GM18907 (cell line): ENCODE measurements around the gene SUPT7L.
"Not testable (repeated sequence)": the region's sequence is repeated elsewhere in the genome, so short reads cannot be mapped to it uniquely, and the experiment has no call there.

ENCODE experiments used
- ATAC-seq: cut with Tn5 transposase; IDR thresholded peaks from one replicate; pipeline ENCODE4 v1.9.1; 2021; ENCODE audit warnings: mild to moderate bottlenecking, moderate library complexity; ENCODE audit not compliant: unreplicated experiment

SUPT7L gene

DNA sequence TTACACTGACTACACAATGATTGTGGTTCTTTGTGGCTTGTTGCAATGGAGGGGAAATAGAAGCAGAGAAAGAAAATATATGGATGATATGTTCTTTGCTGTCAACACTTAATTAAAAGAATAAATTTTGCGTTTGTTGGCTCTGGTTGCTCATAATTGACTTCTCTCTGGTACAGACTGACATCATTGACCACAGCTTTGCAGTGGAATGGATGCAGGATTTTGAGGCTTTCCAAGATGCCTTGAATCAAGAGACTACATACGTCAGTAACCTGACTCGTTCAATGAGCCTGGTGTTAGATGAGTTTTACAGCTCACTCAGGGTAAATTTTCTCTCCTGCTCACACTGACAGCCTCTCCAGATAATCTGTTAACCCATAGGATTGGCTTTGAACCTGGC, 24.7 kb downstream of the SUPT7L start:
- no peak for ATAC-seq

DNA sequence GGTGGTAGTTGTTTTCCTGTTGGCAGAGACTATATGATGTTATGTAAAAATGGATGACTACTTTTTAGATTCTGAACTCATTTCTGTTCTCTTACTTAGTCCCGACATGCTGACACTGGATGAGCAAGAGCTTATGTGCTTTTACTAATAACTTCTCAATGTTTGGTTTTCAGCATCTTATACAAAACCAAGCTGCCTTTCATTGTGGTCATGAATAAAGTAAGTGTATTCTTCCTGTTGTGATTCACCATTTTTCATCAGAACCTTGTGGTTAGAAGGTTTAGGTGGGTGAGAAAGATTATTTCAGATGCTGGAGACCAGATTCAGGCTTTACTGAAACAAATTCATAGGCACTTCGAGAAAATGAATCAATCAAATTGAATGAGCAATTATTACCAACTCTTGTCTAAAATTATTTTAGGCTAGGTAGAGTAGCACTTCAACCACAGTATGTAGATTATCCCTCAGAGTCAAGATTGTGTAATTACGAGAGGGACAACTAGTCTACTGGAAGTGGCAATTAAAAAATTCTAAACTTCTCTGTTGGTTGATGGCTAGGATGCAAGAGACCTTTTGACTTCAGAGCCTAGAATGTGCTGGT, 25.3 kb downstream of the SUPT7L start:
- ATAC-seq = no peak

DNA sequence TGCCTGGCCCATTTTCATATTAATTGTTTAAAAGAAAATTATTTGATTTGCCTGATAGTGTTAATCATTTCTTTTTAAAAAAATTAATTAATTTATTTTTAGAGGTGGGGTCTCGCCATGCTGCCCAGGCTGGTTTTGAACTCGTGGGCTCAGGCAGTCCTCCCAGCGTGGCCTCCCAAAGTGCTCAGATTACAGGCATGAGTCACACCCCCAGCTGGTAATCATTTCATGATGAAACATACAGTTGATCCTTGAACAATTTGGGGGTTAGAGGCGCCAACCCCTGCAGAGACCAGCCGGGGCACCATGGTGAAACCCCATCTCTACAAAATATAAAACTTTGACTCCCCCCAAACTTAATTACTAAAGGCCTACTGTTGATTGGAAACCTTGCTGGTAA, 26.6 kb downstream of the SUPT7L start:
- ATAC-seq = no peak

DNA sequence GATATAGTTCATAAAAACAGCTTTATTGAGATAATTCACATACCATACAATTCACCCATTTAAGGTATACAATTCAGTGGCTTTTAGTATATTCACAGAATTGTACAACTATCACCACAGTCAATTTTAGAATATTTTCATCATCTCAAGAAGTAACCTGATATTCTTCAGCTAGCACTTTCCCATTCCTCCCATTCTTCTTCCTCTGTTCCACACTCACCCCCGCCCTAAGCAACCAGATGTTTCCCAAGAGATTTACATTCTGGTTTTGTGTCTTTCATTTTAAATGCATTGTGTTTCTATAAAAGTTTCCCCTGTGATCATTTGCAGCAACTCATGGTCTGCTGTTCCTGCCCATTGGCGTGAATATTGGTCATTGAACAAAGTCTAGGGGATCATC, 29.1 kb downstream of the SUPT7L start:
- no peak for ATAC-seq

DNA sequence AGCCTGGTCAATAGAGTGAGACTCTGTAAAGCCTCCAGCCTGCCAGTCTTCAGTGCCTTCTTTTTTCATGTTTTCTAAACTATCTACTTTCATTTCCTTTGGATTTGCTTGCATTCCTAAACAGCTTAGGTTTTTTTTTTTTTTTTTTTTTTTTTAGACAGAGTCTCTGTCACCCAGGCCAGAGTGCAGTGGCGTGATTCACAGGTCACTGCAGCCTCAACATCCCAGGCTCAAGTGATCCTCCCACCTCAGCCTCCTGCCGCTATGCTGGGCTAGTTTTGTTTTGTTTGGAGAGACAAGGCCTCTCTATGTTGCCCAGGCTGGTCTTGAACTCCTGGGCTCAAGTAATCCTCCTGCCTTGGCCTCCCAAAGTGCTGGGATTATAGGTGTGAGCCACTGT, 33.2 kb downstream of the SUPT7L start:
- ATAC-seq = not testable (repeated sequence)

DNA sequence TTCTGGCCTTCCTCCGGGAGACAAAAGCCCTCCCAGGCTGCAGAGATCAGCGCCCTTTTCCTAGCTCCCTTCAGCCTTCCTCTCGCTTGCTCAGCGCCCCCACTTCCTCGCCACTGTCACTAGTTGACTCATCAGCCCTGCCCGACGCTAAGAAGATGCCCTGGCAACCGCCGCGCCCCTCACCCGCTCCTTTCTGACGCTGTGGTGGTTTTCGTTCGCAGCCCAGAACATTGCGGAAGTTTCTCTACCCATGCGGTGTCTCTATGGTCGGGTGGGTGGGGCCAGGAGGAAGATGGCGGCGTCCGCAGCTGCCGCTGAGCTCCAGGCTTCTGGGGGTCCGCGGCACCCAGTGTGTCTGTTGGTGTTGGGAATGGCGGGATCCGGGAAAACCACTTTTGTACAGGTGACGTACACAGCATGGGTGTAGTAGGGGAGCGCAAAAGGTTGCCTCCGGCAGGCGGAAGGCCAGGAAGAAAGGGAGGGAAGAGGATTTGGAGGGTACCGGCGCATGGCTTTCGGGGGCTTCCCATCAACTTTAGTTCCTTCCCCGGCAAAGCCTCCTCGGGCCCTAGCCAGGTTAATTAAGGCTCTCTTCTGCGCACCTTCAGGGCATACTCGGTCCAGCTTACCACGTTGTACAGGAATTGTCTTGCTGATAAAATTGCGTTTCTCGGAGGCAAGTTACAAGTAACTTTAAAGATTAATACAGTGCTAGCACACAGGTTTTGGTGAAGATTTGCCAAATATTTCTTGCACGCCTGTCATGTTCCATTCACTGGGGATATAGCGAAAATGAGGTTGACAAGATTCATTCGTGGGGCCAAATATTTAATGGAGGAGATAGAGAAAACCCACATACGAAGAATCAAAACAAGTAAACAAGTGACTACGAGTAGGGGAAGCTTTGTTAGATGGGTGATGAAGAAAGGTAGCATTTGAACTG, 34.4 kb downstream of the SUPT7L start, which contains the start of the genes CCDC121 and GPN1:
Gene CCDC121, minus strand, starts transcription at position 246 of the 943 bp plus-strand sequence. CDS start 1,213 bp downstream, outside the sequence.
Gene GPN1, plus strand, starts transcription at position 284 of the 943 bp plus-strand sequence. Its CDS starts 9 bp downstream, at position 293.
- ATAC-seq = peak; percentile 98

DNA sequence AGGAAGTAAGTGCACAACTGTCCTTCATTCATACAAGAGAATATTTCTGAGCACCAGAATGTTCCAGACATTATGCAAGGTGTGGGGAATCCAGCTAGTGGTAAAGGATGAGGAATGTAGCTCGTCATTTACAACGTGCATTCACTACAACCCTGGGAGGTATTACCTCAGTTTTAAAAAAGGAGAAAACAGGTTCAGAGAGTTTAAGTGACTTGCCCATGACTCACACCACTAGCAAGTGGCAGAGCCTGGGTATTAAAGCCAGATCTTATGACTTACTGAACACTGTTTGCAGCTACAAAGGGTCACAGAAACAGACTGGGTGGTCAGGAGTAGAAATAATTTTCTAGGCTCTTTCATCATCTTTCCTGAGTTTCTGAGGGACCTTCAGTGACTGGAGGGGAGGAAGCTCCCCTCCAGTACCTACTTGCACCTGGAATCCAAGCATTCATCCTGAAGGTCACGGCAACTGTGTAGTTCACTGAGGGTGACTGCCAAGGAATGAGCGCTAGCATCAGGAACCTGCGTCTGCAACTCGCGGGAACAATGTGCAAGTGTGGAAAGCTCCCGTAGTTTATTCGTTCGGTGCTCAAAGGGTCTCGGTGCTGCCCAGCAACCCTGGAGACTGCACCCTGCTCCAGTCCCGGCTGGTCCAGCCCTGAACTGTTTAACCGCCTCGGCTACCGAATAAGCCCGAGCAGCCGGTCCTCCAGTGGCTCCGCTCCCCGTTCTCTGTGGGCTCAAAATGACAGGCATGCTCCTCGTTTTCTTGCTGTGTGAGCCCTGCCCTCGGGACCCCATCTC, 35.2 kb downstream of the SUPT7L start:
- peak; percentile 30 for ATAC-seq

DNA sequence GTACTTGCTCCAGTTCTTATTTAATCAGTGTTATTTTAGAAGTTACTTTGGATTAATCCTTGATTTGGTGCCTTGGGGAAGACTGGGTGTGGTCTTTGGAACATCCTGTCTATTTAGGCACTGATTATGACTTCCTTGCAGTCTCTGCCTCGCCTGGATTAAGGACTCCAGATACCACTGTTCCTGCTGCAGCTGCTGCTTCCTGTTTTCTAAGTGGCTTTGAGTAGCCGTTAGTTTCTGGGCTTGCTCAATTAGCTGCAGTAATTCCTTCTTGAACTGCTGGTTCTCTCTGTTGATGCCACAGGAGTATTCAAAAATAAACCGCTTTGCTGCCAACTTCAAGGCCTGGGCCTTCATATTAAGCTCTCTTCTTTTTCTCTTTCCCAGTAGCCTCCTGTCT, 36.5 kb downstream of the SUPT7L start:
- not testable (repeated sequence) for ATAC-seq

DNA sequence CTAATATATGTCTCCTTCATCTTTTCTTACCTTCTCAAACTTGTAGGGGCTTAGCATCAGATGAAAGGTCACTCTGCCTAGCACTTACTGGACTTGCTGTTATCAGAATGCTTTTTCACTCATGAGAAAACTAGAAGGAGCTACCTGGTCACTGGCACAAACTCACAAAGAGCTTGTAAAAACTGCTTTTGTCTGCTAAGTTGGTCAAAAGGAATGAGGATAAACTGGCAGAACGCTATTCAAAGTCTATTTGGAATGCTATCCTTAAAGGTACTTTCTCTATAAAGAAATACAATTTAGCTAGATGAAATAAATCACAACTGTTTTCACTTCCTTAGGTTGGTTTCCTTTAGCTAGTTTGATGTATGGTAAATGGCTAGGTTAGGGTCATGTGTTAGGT, 37.1 kb downstream of the SUPT7L start:
- ATAC-seq = not testable (repeated sequence)

DNA sequence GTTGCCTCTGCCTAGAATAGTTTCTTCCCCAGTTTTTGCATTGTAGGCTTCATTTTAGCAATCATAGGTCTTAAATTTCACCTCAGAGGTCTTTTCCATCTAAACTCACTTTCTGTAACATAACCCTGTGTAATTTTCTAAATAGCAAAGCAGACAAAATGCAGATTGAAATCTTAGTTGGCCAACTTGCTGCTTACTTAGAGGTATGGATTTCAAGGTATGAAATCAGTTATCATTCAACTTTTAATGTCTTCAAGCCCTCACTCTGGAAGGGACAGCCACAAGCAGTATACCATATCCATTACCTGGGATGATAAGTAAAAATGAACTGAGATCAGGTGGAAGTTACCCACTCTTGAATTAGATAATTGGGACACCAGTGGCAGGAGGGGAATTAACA, 38.5 kb downstream of the SUPT7L start:
- no peak for ATAC-seq

DNA sequence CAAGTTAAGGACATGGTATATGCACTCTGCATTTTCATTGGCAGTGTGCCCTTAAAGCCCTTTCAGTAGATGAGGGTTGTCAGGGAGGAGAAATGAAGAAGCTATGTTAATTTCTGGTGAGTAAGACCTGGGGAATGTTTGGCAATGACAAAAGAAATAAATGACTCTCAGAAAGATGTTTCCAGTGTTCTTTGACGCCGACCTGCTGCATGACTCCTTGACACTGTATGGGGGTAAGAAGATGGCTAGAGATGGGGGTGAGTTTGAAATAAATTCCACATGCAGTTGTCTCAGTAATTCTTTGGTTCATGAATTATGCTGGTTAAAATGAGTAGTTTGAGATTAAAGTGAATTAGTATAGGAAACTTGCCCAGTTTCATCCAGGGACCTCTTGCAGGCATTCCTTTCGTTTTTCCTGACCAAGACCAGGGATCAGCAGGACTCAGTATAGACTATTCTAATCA, 40.5 kb downstream of the SUPT7L start:
- ATAC-seq = no peak

DNA sequence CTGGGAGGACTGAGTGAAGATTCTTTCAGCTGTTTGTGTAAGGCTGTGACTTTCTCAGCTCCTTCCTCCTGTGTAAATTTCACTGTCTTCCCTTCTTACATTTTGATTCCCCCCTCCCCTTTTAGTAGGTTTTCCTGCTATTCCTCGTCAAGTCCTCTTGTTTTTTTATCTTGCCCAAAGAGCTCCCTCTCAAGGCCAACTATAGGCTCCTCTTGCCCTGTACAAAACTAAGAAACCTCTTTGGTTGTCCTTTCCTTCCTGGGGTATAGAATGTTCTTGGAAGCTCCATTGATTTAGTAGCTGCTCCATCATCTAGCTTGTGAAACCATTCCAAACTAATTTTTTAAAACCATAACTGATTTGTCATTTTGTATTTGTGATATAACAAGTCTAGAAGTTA, 41.9 kb downstream of the SUPT7L start:
- ATAC-seq = no peak

DNA sequence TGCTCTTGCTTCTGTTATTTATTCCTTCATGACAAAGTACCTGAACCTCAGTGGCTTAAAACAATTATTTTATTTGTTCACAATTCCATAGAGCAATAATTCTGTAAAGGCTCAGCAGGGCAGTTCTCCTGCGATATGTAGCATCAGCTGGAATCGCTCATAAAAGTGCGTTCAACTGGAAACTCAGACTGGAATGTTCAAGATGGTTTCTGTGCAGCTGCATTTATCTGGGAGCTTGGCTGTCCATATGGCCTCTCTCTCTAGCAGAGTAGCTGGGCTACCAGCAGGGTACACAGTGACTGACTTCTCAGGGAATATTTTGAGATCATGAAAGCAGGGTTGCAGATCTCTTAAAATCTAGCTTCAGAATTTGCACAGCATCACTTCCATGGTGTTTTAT, 48.1 kb downstream of the SUPT7L start:
- no peak for ATAC-seq

DNA sequence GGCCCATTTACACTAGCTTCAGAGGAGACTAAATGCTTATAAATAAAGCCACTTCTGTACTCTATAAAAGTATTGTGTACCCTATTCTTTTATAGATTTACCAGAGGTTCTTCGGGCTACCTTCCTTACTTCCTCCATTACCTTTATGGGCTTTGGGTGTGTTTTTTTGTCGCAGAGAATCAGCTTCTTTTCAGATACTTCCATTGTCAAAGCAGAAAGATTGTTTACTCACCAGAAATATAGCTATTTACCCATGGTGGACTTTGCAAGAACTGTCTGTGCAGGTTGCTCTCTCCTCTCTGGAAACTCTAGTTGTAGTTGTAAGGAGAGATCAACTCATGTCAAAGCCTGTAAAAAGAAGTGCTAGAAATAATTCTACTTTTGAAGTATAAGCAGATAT, 49.4 kb downstream of the SUPT7L start:
- ATAC-seq = no peak

DNA sequence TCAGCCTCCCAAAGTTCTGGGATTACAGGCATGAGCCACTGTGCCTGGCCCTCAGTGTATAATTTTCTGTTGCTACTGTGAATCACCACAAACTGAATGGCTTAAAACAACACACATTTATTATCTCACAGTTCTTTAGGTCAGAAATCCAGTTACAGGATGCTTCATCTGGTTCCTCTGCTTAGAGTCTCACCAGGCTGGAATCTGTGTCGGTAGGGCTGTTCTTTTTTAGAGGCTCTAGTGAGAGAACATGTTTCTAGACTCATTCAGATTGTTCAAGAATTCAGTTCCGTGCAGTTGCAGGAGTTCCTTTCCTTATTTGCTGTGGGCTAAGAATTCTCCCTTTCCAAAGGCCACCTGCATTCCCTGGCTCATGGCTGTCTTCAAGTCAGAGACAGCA, 56.8 kb downstream of the SUPT7L start:
- no peak for ATAC-seq
